ENCODE data around the gene CHP1.
"Not testable (repeated sequence)": the region's sequence is repeated elsewhere in the genome, so short reads cannot be mapped to it uniquely, and the experiment has no call there.

CHP1 gene

DNA sequence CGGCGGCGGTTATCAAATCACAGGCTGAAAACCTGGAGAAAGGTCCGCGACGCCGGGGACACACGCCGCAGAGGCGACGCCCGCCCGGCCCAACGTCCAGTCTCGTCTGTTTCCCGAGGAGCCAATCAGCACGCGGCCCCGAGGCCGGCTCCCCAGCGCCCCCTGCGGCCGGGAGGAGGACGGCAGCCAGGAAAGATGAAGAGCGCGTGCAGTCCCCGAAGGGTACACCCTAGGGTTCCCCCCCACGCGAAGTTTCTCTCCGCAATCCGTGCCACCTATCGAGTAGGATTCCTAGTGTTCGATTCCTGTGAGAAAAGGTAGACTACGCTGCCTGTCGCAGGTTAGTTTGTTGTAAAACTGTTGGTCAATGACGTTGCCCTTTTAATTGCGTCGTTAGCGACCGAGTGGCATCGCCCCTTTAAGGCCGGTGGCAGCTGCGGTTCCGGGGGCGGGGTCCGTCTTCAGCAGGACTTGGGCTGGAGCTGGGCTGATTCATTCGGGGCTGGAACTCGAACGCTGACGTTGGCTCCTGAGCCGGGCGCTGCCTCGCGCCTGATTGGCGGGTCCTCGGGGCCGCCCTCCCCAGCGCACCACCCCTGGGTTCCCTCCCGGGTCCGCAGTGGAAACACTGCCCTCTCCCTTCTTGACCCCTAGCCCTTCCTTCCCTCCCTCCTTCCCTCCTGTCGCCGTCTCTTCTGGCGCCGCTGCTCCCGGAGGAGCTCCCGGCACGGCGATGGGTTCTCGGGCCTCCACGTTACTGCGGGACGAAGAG, at the start of gene CHP1, which contains the start of gene EXD1:
CHP1 (plus strand) TSS at position 619 of the 772 bp plus-strand sequence; CDS start at position 734, 115 bp downstream.
EXD1 (minus strand) TSS at position 108 of the 772 bp plus-strand sequence. CDS start 4,182 bp downstream, outside the sequence.
- DNase-seq, result peak; percentile 97

DNA sequence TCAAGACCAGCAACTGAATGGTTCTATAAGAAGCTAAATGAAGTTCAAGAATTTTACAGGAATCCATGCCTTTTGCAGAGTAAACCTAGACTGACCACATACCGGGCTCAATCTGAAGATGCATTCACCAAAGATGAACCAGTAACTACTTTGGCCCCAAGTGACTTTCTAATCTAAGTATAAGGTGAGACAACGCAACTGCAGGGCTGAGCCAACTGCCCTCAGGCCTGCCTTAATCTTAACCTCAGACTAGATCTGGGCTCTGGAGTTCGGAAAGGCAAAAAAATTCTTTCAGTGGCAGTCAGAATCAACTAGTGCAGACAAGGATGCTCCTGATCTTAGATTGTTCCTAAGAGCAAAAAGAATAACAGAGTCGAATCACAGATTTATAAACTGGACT, 48.8 kb upstream of the CHP1 start:
- no peak for DNase-seq

DNA sequence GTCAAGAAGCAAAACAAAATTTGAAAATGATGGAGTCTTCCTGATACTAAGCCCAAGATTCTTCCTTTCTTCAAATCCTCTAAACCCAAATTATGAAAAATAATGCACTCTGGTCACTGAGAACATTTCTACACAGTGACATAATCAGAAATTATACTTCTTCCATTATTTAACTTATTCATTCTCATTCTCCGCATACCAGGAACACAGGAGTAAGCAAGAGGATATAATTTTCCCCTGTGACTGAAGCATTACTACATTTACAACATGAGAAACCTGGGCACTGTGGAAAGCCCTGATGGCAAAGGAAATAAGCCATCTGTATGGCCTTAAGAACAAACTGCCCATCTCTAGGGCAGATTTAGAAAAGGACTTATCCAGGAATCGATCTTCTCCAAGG, 47.5 kb upstream of the CHP1 start:
- no peak for DNase-seq

DNA sequence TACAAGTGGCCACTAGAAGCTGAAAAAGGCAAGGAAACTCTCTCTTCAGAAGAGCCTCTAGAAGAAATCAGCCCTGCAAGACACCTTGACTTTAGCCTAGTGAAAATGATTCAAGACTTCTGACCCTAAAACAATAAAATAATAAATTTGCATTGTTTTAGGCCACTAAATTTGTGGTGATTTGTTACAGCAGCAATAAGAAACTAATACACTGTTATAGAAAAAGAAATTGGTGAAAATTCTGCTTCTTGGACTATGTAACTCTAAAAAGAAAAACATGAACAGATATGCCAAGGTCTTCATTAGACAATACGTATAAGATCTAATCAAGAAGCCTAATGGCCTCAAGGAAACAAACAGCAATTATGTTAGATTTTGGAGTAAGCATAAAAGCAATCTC, 36.6 kb upstream of the CHP1 start:
- no peak for DNase-seq

DNA sequence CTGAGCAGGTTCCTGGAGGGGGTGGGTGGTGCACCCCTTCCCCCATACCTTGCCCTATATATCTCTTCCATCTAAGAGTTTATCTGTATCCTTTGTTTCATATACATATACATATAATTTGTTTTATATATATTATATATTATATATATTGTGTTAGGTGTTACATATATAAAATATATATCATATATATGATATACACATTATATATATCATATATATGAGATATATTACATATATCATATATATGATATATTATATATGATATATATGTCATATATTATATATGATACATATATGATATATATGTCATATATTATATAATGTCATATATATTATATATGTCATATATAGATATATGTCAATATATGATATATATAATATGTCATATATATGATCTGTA, 31.6 kb upstream of the CHP1 start:
- DNase-seq, result no peak

DNA sequence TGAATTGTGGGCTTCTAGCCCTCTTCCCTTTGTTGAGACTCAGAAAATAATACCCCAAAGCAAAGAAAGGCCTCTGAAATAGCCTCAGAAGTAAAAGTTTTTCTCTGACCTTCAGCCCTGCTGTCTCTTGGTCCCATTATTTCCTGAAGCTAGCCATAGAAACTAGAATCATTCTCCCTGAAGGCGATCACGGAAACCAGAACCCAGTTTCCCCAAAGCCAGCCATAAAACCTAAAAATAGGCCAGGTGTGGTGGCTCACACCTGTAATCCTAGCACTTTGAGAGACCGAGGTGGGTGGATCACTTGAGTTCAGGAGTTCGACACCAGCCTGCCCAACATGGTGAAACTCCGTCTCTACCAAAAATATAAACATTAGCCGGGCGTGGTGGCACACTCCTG, 27.7 kb upstream of the CHP1 start:
- DNase-seq, result no peak

DNA sequence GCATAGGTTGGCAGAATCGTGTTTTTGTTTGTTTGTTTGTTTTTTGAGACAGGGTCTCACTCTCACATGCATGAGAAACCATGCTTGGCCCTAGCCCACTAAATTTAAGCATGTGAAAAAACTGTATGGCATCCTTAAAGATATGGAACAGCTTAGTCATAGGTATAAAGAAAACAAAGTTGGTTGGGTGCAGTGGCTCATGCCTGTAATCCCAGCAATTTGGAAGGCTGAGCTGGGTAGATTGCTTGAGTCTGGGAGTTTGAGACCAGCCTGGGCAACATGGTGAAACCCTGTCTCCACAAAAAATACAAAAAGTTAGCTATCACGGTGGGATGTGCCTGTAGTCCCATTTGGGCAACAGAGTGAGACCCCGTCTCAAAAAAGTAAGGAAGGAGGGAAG, 25.8 kb upstream of the CHP1 start:
- no peak for DNase-seq

DNA sequence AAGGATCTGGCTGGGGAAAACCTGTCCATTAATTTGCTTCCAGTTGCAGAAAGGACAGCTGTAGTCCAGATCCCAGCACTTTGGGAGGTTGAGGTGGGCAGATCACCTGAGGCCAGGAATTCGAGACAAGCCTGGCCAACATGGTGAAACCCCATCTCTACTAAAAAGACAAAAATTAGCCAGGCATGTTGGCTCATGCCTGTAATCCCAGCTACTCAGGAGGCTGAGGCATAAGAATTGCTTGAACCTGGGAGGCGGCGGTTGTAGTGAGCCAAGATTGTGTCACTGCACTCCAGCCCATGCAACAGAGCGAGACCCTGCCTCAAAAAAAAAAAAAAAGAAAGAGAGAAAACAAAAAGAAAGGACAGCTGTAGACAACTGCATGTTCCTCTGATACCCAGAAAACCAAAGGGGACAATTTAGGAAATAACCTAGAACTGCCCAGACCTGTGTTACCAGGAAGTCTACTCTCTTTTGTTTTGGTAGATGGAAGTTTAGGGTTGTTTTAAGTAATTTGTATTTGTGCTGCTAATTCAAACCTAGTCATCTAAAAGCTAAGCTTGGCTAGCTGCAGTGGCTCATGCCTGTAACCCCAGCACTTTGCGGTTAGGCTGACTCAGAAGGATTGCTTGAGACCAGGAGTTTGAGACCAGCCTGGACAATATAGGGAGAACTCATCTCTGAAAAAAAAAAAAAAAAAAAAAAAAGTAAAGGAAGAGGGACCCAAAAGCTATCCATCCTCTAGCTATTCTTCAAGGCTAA, 23.2 kb upstream of the CHP1 start:
- no peak for DNase-seq

DNA sequence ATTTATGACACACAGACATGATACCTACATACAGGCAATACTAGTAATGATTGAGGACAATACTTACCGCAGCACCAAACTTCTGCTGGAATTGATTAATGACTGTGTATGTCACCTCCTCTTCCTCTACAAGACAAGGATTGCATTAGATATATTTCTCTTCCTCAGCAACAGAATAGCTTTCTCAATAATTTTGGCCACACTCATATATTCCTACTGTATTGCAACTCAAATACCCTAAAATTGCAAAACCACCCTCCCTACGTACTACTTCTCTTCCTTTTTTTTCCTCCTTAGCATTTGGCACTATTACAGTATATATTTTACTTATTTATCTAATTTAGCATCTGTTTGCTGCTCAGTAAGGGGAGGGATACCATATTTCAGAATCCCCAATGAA, 15.4 kb upstream of the CHP1 start:
- DNase-seq, result no peak

DNA sequence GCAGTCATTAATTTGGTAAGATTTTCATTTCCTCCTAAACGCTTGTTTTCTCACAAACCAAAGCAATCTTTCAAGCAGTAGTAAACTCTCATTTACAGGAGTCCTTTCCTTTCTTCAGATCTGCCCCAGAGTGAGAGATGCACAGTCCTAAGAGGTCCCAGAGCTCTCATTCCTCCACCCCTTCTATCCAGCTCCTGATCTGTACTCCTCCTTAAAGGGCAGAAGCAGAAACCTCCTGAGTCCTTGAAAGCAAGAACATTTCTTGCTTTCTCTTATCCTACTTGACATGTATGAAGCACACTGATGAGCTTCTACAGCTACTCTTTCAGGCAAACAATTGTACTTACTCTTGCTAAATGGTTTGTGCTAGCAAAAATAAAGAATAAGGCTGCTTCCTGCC, 12.2 kb upstream of the CHP1 start:
- no peak for DNase-seq

DNA sequence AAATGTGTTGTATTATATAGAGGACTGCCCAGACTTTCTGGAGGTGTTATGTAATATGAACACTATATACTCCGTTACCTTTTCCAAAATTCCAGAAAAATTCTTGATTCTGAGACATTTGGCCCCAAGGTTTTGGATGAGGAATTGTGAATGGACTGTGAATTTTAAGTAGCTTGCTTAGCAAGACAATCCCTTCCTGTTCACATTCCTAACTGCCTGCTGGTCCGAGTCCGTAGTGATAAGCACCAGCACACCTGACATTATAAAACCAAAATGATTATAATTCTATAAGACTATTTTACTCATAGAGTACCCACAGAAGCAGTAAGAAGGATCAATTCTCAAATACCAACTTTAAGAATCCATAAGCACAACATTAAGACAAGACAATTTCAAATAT, 11.7 kb upstream of the CHP1 start:
- DNase-seq, result no peak

DNA sequence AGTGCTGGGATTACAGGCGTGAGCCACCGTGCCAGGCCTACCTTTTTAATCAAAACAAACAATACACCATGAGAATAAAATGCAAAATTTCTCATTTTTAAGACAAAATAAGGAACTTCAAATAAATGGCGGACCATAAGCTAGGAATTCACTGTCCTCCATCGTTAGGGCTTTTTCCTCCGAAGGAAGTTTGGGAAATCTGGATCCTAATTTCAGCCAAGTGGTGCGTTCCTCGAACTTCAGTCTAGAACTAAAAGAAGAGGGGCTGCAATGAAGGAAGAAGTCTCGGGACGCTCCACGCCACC, 771 bp upstream of the CHP1 start:
- DNase-seq, result no peak

DNA sequence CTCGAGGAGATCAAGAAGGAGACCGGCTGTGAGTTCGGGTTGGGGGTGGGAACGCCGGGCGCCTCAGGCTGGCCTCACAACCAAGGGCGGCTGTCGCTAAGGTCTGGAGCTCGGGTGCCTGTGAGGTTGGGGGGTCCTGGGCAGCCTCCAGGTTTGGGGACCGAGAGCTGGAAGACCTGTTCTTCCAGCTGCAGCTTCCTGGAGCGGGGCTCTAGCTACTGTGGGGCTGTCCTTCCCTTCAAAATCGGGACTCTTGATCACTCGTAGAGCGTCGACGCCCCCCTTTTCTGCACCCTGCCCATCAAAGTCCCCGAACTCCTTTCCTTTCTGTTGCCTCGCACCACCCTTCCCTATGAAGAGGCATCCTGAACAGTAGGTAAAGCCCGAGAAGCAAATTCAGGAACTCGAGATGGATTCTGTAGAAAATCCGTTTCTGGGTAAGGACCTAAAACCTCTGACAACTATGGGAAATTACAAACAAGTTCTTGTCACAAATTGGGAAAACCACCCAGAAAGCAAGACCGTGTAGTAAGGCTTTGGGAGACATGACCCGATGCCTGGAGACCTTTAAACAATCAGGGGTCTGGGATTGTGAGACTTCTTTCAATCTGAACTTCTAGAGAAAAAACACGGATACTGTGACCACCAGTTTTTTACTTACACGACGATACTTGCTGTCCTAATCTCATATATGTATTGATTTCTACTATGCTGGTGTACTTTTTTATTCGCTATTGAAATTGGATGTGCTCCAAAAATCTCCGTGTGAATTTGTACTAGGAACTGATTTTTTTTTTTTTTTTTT, 556 bp downstream of the CHP1 start:
- no peak for DNase-seq

DNA sequence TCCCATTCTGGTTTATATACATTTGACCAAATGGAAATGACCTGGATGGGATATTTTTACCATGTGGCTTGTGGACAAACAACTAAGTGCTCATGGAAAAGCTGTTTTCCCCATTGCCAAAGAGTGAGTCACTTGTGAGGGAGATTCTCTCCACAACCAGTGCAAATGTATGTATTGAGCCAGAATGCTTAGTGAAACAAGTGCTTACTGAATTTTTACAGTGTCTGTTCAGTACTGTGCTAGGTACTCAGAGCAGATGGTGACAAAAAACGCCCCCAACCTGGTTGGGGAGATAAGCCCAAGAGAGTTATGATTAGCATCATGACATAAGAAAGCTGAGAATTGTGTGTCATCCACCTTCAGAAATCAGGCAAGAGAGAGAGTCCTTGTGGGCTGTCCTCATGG, 2.3 kb downstream of the CHP1 start:
- no peak for DNase-seq

DNA sequence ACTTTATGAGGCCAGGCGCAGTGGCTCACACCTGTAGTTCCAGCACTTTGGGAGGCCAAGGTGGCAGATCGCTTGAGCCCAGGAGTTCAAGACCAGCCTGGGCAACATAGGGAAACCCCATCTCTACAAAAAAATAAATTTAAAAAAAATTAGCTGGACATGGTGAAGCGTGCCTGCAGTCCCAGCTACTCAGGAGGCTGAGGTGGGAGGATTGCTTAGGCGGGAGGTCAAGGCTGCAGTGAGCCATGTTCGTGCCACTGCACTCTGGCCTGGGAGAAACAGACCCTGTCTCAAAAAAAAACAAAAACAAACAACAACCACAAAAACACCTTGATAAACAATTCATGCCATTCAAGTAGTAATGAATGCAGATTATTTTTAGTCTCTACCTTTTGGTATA, 4.2 kb downstream of the CHP1 start:
- DNase-seq, result not testable (repeated sequence)

DNA sequence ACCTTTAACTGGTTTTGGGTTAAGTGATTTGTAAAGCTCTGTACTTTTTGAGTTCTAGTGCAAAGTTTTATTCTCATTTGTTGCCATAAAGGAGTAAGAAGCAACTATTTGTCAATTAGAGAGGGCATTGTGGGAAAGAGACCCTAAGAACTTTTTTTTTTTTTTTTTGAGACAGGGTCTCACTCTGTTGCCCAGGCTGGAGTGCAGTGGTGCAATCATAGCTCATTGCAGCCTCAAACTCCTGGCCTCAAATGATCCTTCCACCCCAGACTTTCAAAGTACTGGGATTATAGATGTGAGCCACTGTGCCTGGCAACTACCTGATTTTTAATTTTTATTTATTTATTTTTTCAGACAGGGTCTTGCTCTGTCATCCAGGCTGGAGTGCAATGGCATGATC, 4.9 kb downstream of the CHP1 start:
- no peak for DNase-seq

DNA sequence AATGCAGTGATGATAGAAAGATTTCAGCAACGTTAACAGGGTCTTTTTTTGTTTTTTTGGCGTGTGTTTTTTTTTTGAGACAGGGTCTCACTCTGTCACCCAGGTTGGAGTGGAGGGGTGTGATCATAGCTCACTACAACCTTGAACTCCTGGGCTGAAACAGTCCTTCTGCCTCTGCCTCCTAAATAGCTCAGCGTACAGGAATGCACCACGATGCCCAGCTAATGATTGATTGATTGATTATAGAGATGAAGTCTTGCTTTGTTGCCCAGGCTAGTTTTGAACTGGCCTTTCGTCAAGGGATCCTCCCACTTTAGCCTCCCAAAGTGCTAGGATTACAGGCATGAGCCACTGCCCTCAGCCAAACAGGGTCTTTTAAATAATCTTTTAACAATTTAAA, 7.0 kb downstream of the CHP1 start:
- DNase-seq, result no peak

DNA sequence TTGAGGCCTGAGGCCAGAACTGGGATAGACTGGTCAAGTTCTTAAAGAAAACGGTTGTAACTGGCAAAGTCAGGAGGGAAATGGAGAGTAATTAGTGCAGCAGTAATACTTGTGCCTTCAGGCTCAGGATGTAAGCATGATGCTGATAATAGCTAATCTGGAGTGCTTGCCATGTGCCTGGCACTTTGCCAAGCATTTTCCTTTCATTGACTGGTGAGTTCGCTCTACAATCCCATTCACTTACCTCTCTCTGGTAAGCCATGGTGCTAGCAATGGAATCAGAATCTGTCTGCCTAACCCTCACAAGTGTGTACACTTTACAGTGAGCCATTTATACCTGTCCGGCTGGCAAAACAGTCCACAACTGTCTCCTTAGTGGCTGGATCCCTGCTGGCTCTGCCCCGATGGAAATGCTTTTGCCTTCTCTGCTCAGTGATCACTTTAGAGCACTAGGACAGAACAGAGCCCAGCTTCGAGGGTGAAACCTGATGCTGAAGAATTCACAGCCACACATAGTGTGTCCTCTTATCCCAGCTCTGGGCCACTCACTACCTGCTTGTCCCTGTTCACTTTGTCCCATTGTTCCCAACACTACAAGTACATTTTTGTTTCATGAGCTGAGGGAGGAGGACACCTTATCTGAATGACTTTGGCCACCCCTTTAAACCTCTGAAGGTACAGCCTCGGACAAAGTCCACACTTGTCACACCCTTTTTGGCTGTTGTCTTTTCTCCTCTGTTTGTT, 10.3 kb downstream of the CHP1 start:
- DNase-seq, result no peak

DNA sequence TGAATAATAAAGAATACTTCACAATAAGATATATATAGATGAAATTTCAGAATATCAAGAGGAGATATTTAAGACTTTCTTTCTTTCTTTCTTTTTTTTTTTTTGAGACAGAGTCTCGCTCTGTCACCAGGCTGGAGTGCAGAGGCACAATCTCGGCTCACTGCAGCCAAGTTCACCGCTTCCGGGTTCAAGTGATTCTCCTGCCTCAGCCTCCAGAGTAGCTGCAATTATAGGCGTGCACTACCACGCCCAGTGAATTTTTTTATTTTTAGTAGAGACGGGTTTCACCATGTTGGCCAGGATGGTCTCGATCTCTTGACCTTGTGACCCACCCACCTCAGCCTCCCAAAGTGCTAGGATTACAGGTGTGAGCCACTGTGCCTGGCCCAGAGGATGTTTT, 19.7 kb downstream of the CHP1 start:
- DNase-seq, result not testable (repeated sequence)

DNA sequence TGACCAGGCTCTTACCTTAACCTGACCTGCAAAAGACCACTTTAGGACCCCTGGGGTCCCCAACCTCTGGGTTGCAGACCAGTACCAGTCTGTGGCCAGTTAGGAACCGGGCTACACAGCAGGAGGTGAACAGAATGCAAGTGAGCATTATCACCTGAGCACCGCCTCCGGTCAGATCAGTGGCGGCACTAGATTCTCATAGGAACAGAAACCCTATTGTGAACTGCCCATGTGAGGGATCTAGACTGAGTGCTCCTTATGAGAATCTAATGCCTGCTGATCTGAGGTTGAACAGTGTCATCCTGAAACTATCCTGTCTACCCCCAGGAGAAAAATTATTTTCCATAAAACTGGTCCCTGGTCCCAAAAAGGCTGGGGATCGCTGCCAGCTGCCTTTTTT, 20.3 kb downstream of the CHP1 start:
- DNase-seq, result no peak

DNA sequence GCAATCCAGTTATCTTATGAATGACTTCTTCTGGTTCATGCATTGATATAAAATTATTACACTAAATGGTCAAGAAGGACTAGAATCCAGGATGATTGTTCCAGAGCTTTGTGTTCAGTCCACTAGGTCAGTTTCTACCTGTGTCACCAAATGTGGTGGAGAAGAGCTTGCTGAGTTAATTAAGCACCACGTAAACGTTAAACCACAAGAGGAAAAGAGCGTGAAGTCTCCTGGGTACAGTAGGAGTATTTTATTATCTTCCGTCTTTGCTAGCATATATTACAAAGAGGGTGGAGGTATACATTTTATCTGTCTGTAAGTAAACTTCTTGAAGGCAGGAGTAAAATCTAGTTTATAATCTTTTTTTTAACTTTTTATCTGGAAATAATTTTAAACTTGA, 23.5 kb downstream of the CHP1 start:
- no peak for DNase-seq

DNA sequence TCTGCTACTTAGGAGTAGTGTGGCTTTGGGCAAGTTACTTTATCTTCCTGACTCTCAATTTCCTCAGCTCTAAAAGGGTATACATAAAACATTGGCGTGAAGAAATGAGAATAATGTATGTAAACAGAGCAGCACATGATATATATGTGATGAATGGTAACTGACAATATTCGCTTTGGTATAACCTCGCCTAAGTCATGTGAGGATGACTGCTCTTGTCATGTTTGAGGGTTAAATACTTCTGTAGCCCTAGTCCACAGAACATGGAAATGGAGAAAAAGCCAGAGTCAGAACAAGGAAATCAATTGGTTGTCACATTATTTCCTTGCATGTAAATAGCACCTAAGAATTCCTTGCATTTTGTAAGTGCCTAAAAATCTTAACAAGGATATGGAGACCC, 25.0 kb downstream of the CHP1 start:
- DNase-seq, result no peak

DNA sequence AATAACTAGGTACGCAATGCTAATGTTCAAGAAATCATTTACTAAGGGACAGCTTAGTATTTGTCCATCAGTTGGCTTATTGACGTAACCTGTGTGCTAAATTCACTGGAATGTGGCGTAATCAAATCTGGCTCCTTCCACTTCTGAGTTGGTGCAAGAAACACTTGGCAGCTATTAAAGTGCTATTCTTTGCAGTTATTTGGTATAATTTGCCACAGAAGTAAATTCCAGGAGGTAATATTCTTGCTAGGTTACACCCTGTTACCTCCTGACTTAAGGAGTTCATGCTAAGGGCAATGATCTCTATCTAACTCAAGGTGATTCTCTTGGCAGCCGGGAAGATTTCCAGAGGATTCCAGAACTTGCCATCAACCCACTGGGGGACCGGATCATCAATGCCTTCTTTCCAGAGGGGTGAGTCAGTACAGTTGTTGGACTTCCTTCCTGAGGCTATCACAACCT, 25.5 kb downstream of the CHP1 start:
- no peak for DNase-seq

All from NK-92 treated with Interleukin-12 subunit alpha and Interleukin-12 subunit beta, amount 100 ng/mL, for 24 hours (cell line).